NT2/D1 (cell line): Measurements from ENCODE around the gene AP2A2.

Experiments
- DNase-seq: peaks from one replicate; pipeline ENCODE4 v3.0.0-alpha.2; 2011; ENCODE audit warnings: low read depth, low spot score
- H3K27me3 ChIP-seq: 2 replicates; pipeline ENCODE4 v1.6.0; 2011; ENCODE audit warnings: mild to moderate bottlenecking; ENCODE audit not compliant: insufficient read length, insufficient read depth
- H3K36me3 ChIP-seq: 2 replicates; pipeline ENCODE4 v1.6.1; 2011; ENCODE audit warnings: mild to moderate bottlenecking, low read length, mixed read lengths; ENCODE audit not compliant: insufficient read depth, insufficient read length
- H3K4me1 ChIP-seq: 2 replicates; pipeline ENCODE4 v1.5.1; 2011; ENCODE audit not compliant: insufficient read depth, insufficient read length
- H3K4me3 ChIP-seq: 2 replicates; pipeline ENCODE4 v1.5.1; 2011; ENCODE audit warnings: low read depth; ENCODE audit not compliant: insufficient read length
- H3K9ac ChIP-seq: 2 replicates; pipeline ENCODE4 v1.6.0; 2011; ENCODE audit warnings: low read depth; ENCODE audit not compliant: insufficient read length
- H3K9me3 ChIP-seq: 2 replicates; pipeline ENCODE4 v1.5.1; 2011; ENCODE audit warnings: mild to moderate bottlenecking, low read length; ENCODE audit not compliant: insufficient read depth
- SUZ12 ChIP-seq: IDR thresholded peaks from 2 replicates; pipeline ENCODE4 v1.6.1; 2011; ENCODE audit not compliant: insufficient read length, insufficient read depth; ENCODE audit errors: extremely low read depth
- YY1 ChIP-seq: IDR thresholded peaks from 2 replicates; pipeline ENCODE4 v1.6.1; 2011; ENCODE audit not compliant: insufficient read length, insufficient read depth
- ZNF274 ChIP-seq: IDR thresholded peaks from 2 replicates; pipeline ENCODE4 v1.6.1; 2011; ENCODE audit warnings: mild to moderate bottlenecking, low read depth, low read length

AP2A2 gene

GRCh38 chr11:1001617-1002405 is 76.1 kb downstream of the AP2A2 start:
- TF ChIP-seq YY1, result no peak
- no peak for TF ChIP-seq SUZ12
- TF ChIP-seq ZNF274, result no peak
- H3K9ac ChIP-seq, result no peak overlapping the region

GRCh38 chr11:1002406-1002984 is 76.8 kb downstream of the AP2A2 start:
- no peaks in the 10 kb centered on the region for H3K9me3 ChIP-seq
- no peak for DNase-seq
- no peaks in the 10 kb centered on the region for H3K27me3 ChIP-seq
- H3K36me3 ChIP-seq, result peaks cover 83% of the 10 kb centered on the region
- H3K4me3 ChIP-seq, result no peak overlapping the region
- H3K4me1 ChIP-seq, result peaks cover 3% of the 10 kb centered on the region
- TF ChIP-seq YY1 (no peak), ZNF274 (no peak), SUZ12 (no peak)
- no peak overlapping the region for H3K9ac ChIP-seq

More at GRCh38 chr11:1001617-1002405, 76.1 kb downstream of the AP2A2 start:
- Histone ChIP-seq H3K9me3 (no peaks in the 10 kb centered on the region), H3K4me3 (no peak overlapping the region), H3K4me1 (peaks cover 3% of the 10 kb centered on the region), H3K27me3 (no peaks in the 10 kb centered on the region), H3K36me3 (peaks cover 83% of the 10 kb centered on the region)
- no peak for DNase-seq

GRCh38 chr11:1003159-1003558 is 77.5 kb downstream of the AP2A2 start:
- Histone ChIP-seq H3K9ac (no peak overlapping the region), H3K4me1 (peaks cover 3% of the 10 kb centered on the region), H3K27me3 (no peaks in the 10 kb centered on the region), H3K36me3 (peaks cover 87% of the 10 kb centered on the region), H3K9me3 (no peaks in the 10 kb centered on the region), H3K4me3 (no peak overlapping the region)
- no peak for DNase-seq
- TF ChIP-seq YY1 (no peak), ZNF274 (no peak), SUZ12 (no peak)

GRCh38 chr11:1005928-1006327 is 80.3 kb downstream of the AP2A2 start:
- H3K9ac ChIP-seq, result no peak overlapping the region
- peaks cover 97% of the 10 kb centered on the region for H3K36me3 ChIP-seq
- no peaks in the 10 kb centered on the region for H3K27me3 ChIP-seq
- TF ChIP-seq ZNF274 (no peak), SUZ12 (no peak), YY1 (no peak)
- H3K4me3 ChIP-seq, result no peak overlapping the region
- H3K9me3 ChIP-seq, result no peaks in the 10 kb centered on the region
- DNase-seq, result no peak
- peaks cover 3% of the 10 kb centered on the region for H3K4me1 ChIP-seq

GRCh38 chr11:1006762-1007161 is 81.1 kb downstream of the AP2A2 start:
- DNase-seq, result no peak
- H3K4me1 ChIP-seq, result peaks cover 3% of the 10 kb centered on the region
- no peaks in the 10 kb centered on the region for H3K9me3 ChIP-seq
- no peak for TF ChIP-seq YY1
- TF ChIP-seq ZNF274, result no peak
- no peak overlapping the region for H3K9ac ChIP-seq
- no peaks in the 10 kb centered on the region for H3K27me3 ChIP-seq
- peaks cover 97% of the 10 kb centered on the region for H3K36me3 ChIP-seq
- H3K4me3 ChIP-seq, result no peak overlapping the region

GRCh38 chr11:1007279-1007678 is 81.6 kb downstream of the AP2A2 start:
- TF ChIP-seq YY1, result no peak
- Histone ChIP-seq H3K4me3 (no peak overlapping the region), H3K9me3 (no peaks in the 10 kb centered on the region), H3K9ac (no peak overlapping the region), H3K4me1 (peaks cover 3% of the 10 kb centered on the region), H3K27me3 (no peaks in the 10 kb centered on the region), H3K36me3 (peaks cover 97% of the 10 kb centered on the region)
- DNase-seq, result no peak

GRCh38 chr11:1008001-1008802 is 82.5 kb downstream of the AP2A2 start:
- H3K9me3 ChIP-seq, result no peaks in the 10 kb centered on the region
- H3K36me3 ChIP-seq, result peaks cover 97% of the 10 kb centered on the region
- TF ChIP-seq YY1 (no peak), ZNF274 (no peak), SUZ12 (no peak)
- no peak overlapping the region for H3K9ac ChIP-seq
- DNase-seq, result no peak
- H3K4me3 ChIP-seq, result no peak overlapping the region
- no peaks in the 10 kb centered on the region for H3K27me3 ChIP-seq
- peaks cover 3% of the 10 kb centered on the region for H3K4me1 ChIP-seq
